ENCODE data around the gene EFCAB12.

EFCAB12 gene

DNA sequence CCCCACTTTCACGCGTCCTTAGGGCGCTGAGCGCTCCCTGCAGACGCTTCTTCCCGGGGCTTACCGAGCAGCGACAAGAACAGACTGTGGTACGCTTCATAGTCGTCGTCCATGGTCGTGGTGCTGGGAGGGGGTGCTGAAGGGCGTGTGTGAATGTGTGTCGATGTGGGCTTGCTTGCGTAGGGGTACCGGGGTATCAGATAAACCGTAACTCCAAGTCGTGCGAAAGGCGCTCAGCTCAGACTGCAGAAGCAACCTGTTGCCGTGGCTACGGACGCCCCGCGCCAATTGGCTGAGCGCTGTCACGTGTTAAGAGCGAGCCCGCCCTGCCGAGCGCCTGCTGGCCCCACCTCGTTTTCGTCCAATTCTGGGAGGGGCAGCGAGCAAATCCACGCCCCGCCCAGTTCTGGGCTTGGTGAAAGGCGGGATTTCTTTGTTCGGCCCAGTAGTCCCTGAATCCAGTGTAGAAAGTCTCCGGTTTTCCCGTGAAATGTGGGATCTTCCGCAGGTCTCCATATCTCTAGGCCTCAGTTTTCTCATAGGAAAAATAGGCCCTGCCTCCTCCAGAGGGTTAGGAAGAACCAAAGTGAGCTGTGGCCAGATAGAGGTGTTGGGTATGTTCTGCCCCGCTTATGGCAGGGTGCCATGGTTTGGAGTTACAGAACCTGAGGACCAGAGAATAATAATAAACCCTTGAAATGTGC, at the start of gene EFCAB12:
Gene EFCAB12, minus strand, starts transcription at position 261 of the 704 bp plus-strand sequence. Its CDS starts 148 bp downstream, at position 113.
- in situ Hi-C loops (cut with MboI; ENCODE audit: low sequenced_read_pairs): no loop called here

DNA sequence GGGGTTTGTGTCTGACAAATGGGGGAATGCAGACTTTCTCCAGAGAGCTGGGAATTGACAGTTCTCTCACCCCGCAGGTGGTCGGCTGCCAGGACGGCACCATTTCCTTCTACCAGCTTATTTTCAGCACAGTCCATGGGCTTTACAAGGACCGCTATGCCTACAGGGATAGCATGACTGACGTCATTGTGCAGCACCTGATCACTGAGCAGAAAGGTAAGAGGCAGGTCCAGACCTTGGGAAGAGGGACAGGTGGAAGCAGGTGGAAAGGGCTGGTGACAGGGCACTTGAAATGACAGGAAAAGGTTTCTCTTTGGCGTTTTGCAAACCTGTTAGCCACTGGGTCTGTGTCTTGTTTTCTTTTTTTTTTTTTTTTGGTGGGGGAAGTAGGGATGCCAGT, 48.1 kb upstream of the EFCAB12 start:
- in situ Hi-C loops (cut with MboI; ENCODE audit: low sequenced_read_pairs): no loop called here

DNA sequence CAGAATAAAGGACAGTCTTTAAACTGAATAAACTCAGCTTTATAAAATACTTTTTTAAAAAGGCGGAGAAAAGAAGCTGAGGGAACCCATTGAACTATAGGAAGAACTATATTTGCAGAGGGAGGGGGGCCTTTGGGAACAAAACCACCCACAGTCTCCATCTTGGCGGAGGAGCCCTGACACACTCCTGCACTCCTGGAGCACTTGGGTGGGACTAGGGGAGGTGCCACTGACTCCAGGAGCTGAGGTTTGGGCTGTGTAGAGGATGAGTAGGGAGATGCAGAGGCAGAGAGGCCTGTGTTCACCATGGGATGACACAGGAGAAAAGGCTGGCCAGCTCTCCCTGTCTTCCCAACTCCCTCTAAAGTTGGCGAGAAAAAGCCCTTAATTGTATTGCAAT, 47.4 kb upstream of the EFCAB12 start:
- in situ Hi-C loops (cut with MboI; ENCODE audit: low sequenced_read_pairs): no loop called here

DNA sequence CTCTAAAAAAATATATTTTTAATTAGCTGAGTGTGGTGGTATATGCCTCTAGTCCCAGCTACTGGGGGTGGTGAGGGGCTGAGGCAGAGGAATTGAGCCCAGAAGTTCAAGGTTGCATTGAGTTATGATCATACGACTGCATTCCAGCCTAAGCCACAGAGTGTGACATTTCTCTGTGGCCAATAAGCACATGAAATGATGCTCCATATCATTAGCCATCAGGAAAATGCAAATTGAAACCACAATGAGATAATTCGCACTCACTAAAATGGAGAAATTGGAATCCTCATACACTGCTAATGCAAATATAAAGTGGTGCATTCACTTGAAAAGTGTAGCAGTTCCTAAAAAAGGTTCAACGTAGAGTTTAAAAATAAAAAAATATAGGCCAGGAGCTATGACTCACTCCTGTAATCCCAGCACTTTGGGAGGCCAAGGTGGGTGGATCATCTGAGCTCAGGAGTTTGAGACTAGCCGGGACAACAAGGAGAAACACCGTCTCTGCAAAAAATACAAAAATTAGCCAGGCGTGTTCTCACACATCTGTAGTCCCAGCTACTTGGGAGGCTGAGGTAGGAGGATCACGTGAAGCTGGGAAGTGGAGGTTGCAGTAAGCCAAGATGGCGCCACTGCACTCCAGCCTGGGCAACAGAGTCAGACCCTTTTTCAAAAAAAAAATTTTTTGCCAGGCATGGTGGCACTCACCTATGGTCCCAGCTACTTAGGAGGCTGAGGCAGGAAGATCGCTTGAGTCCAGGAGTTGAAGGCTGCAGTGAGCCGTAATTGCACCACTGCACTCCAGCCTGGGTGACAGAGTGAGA, 46.8 kb upstream of the EFCAB12 start:
- in situ Hi-C loops (cut with MboI; ENCODE audit: low sequenced_read_pairs): no loop called here

DNA sequence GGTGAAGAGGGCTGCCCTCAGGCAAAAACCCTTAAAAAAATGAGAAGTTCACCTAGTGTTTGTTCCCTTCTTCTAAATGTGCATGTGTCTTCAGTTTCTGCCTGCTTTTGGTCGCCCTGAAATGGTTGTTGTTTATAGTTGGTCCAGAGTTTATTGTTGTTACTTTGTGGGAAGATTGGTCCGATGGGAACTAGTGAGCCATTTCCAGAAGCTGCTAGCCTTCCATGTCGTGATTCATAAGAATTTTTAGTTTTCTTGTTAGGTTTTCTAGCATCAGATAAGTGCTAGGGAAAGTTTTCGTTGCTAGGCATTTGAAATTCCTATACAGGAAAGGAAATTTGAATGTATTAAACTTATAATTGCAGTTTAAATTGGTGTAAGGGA, 45.3 kb upstream of the EFCAB12 start:
- in situ Hi-C loops (cut with MboI; ENCODE audit: low sequenced_read_pairs): no loop called here

DNA sequence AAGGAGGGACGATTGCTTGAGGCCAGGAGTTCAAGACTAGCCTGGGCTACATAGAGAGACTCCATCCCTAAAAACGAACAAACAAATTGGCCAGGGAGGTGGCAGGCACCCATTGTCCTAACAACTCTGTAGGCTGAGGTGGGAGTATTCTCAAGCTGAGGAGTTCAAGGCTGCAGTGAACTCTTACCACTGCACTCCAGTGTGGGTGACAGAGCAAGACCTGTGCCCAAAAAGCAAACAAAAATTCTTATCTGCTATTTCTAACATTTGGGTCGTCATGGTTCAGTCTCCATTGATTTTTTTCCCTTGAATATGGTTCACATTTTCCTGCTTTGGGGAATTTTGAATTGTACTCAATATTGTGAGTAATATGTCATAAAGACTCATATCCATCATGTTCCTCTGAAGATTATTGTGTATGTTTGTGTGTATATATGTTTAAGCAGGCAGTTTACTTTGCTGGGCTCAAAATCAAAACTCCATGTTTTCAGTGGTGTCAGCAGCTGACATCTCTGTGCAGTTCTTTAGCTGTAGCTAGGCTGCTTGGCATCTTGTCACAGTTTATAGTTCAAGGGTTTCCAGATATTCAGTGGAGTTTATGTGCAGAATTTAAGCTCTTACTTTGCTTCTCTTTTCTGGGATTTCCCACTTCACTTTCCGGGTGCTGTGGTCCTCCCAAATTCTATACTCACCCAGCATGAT, 44.8 kb upstream of the EFCAB12 start:
- in situ Hi-C loops (cut with MboI; ENCODE audit: low sequenced_read_pairs): no loop called here

DNA sequence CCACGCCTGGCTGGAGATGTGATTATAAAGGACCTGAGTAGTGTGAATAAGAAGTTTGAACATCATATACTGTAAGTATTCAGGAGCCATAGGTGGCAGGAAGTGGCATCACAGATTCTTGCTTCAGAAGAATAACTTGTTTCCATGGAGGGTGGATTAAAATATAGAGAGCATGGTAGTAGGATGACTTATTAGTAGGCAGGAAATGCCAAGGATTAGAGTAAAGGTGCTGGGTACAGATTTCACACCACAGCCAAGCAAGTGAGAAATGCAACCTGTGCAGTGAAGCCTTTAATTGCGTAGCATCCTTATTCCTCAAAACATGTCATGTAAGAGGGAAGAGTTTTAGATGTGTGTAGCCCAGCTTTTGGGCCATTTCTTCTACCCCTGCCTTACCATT, 42.4 kb upstream of the EFCAB12 start:
- in situ Hi-C loops (cut with MboI; ENCODE audit: low sequenced_read_pairs): no loop called here

DNA sequence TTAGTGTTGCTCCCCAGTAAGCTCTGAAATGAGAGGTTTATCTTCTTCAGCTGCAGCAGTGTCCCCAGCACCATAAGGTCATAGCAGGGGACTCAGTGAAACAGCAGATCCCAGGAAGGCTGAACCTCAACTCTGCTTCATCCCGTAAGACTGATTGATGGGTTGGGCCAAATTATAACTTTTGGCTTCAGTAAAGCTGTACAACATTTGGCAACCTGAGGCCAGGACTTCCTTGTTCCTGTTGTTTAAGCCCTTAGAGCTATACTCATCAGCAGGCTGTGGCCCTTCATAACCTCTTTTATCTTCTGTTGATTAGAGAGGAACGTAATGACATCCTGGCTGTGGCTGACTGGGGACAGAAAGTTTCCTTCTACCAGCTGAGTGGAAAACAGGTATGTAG, 40.6 kb upstream of the EFCAB12 start:
- in situ Hi-C loops (cut with MboI; ENCODE audit: low sequenced_read_pairs): no loop called here

DNA sequence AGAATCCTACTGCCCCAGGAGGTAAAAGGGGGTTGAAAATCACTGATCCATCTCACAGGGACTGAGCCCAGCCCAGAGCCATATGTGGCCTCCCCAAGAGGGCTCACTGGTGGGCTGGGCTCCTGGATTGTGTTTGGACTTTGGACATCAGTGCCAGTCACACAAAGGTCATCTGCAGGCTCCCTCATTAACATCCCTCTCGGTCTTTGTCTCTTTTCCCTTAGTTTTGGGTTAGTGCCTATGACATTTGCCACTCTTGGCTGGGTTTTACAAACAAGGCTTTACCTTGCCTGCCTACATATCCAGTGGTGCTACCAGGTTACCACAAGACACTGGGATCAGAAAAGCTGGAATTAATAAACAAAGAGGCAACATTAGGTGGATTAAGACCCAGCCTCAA, 39.5 kb upstream of the EFCAB12 start:
- in situ Hi-C loops (cut with MboI; ENCODE audit: low sequenced_read_pairs): no loop called here

DNA sequence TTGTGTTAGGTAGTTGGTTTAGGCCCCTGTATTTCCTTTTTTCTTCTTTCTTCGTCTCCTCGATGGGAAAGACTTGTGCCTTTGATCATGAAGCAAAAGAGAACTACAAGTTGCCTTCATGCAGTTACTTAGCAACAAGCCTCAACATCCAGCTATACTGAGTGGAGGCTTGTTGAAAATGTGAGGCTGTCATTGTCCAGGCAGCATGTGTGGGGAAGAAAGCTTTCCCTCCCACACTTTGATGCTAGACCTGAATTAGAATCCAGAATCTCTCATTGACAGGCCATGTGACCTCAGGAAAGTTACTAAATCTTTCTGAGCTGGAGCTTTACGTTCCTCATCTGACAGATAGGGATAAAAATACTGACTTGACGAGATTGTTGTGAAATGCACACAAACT, 35.3 kb upstream of the EFCAB12 start:
- in situ Hi-C loops (cut with MboI; ENCODE audit: low sequenced_read_pairs): no loop called here

DNA sequence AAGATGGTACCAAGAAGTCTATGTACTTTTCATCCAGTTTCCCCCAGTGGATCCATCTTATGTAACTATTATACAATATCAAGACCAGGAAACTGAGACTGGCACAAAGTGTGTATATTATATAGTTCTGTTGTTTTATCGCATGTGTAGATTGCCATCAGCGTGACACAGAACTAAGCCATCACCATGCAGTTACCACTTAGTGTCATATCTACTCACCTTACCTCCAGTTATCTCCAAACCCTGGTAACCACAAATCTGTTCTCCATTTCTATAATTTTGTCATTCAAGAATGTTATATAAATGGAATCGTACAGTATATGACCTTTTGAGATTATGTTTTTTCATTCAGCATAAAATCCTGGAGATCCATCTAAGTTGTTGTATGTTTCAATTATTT, 34.7 kb upstream of the EFCAB12 start:
- in situ Hi-C loops (cut with MboI; ENCODE audit: low sequenced_read_pairs): no loop called here

DNA sequence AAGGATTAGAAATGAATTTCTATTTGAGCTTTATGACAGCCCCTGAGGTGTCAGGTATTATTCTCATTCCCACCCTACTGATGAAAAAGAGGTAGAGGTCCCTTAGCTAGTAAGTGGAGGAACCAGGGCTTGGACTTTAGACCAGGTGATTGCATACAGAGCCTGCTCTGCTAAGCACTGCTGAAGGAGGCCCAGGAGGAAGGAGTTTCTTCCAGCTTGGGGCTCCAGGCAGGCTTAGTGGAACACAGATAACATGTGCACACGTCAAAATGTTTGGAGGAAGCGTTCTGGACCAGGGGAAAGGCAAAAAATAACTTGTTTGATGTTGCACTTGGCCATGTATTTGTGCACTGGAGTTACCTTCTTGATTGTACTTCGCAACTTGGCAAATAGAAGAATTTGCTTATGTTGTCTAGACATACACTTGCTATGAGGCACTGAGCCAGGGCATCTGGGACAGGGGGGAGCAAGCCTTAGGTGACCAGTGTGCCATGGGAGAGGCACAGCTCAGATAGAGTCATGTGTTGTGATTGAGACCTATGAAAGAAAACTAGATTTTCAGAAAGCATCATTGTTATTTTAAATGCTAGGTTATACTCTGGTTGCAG, 34.0 kb upstream of the EFCAB12 start:
- in situ Hi-C loops (cut with MboI; ENCODE audit: low sequenced_read_pairs): no loop called here

DNA sequence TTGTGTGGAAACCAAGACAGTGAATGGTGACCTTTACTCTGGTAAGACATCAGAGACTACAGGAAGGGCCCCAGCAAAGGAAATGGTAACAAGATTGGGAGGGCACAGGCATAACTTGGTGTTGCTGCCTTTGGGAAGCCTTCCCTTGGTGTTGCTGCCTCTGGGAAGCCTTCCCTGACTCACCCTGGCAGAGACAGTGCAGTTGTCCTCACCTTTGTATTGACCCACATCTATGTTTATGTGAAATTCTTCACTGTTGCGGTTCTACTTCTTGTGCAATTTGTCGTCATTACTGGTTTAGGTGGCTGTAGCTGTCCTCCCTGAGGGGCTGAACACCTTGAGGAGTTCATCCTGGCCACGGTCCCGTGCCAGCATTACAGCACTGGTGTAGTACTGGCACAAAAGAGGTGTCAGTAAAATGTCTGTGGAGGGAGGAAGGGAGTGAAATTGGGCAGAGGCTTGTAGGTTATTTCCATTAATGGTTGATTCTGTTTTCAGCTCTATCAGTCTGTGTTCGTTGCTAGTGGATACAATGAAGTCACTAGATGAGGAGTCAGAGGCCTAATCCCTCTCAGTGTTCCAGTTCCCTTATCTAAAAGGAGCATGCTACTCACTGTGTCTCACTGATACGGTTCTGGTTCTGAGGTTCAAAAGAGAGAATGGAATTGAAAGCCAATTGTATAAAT, 33.2 kb upstream of the EFCAB12 start:
- in situ Hi-C loops (cut with MboI; ENCODE audit: low sequenced_read_pairs): no loop called here

DNA sequence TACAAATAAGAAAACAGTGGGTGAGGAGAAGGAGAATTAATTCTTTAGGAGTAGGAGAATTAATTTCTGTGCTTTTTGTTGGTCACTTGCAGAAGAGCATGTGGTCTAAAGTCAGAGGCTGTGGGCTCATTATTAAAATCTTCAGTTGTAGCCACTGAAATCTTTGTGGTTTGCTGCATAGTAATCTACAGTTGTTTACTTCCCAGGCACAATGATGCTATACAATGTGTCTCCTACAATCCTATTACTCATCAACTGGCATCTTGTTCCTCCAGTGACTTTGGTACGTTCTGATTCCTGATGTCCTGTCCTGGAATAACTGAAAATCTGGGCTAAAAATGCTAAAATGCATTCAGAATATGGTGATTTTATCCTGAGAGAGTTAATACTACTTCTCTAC, 32.6 kb upstream of the EFCAB12 start:
- in situ Hi-C loops (cut with MboI; ENCODE audit: low sequenced_read_pairs): no loop called here

DNA sequence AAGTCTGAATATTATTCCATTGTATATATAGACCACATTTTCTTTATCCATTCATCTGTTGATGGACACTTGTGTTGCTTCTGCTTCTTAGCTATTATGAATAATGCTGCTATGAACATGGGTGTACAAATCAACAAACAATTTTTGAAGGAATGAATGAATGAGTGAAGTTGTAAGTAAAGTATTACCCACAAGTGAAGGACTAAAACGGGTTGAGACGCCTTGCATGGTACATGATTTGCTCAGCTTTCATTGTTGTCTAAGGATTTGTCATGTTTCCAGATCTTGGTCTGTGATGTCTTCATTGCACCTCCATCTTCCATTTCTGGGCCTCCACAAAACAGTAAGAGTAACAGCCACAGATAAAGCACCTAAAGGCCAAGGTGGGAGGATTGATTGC, 32.1 kb upstream of the EFCAB12 start:
- in situ Hi-C loops (cut with MboI; ENCODE audit: low sequenced_read_pairs): no loop called here

DNA sequence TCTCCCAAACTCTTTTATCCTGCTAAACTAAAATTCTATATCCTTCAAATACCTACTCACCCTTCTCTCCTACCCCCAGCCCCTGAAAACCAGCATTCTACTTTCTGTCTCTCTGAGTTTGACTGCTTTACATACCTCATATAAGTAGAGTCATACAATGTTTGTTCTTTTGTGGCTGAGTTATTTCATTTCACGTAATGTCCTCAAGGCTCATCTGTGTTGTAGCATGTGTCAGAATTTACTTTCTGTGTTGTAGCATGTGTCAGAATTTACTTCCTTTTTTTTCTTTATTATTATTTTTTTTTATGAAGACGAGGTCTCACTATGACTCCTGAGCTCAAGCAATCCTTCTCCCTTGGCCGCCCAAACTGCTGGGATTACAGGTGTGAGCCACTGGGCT, 31.7 kb upstream of the EFCAB12 start:
- in situ Hi-C loops (cut with MboI; ENCODE audit: low sequenced_read_pairs): no loop called here

DNA sequence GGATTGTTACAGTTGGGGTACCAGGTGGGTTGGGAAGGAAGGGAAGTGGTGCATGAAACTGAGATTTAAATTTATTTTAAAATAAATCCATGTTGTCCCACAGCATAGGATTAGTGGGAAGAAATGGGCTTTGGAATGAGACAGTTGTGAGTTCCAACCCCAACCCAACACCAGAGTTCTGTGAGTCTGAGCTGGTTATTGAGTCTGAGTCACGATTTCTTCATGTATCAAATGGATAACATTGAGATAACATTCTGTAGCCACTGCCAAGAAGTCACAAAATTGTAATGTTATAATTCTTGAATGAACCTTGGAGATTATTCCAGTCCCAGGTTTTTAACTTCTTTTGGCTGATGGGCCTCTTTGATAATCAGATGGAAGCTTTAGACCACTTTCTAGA, 25.3 kb upstream of the EFCAB12 start:
- in situ Hi-C loops (cut with MboI; ENCODE audit: low sequenced_read_pairs): no loop called here

DNA sequence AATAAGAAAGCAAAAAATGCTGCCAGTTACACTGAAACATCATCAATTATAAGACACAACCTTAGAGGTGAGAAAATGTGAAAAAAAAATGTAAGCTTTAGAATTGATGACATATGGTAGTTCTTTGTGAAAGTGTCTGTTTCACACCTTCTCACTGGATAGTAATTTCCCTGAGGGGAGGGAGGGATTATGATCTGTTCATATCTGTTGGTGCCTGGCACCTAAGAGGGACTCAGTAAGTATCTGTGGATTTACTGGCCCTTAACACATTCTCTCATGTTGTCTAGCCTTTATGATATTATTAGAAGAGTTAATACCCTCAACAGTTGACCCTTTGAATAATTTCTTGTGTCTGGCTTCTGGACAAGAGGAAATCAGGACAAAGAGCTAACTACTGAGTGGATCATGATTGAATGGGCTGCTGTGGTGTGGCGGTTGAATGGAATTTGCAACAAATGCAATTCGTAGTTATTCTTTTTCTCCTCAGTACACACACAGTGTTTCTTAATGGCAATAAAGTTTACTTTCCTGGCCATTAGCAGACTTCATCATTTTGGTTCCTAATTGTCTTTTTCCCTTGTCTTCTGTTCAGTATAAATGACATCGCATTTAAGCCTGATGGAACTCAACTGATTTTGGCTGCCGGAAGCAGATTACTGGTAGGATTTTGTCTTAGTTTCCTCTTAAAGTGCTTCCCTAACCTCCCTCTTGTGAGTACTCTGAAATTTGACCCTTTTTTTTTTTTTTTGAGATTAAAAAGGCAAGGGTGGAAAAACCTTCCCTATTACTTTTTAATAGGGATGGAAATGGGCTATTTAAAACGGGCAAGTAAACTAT, 21.1 kb upstream of the EFCAB12 start:
- in situ Hi-C loops (cut with MboI; ENCODE audit: low sequenced_read_pairs): no loop called here

DNA sequence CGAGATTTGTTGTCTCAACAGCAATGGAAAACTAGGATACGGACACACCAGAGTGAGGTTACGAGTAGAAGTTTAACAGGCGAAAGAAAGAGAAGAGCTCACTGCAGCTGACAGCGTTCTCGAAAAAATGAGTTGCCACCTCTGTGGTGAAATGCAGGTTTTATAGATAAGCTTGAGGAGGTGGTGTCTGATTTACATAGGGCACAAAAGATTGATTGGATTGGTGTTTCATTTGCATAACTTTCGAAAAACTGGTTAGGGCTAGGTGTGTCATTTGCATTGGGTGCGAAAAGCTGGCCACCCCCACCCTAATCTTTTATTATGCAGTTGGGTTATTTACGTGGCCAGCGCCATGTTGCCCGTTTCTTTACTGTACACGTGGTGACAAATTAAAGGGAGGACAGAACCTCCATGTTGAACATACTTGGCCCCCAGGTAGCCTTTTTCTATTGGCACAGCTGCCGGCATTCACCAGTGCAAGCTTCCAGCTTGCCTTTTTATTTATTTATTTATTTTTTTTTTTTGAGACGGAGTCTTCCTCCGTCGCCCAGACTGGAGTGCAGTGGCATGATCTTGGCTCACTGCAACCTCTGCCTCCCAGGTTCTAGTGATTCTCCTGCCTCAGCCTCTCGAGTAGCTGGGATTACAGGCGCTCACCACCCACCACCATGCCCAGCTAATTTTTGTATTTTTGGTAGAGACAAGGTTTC, 19.9 kb upstream of the EFCAB12 start:
- in situ Hi-C loops (cut with MboI; ENCODE audit: low sequenced_read_pairs): no loop called here
